Tibial artery (tissue), 4 donors: ENCODE data around the gene UGGT1.
"Not testable (repeated sequence)": the region's sequence is repeated elsewhere in the genome, so short reads cannot be mapped to it uniquely, and the experiment has no call there.

Experiments used
- DNase-seq, 2 donors: peaks; one replicate each; pipeline ENCODE4 v3.0.0-alpha.2; 2019
- H3K27ac ChIP-seq, 2 donors: fragments of 200-600 bp; sonication (generic) in 1 of 2; 1 replicate in 1 of 2; 2 replicates in 1 of 2; pipeline ENCODE4 v1.5.1; 2018 to 2019; ENCODE audit warnings: mild to moderate bottlenecking in 1 of 2
- H3K27me3 ChIP-seq, 2 donors: fragments of 200-600 bp; sonication (generic) in 1 of 2; one replicate each; pipeline versions ENCODE4 v1.5.1 to v1.6.0; 2016 to 2019
- H3K36me3 ChIP-seq, 3 donors: fragments of 200-600 bp; sonication (generic) in 2 of 3; one replicate each; pipeline ENCODE4 v1.5.1; 2016 to 2019; ENCODE audit warnings: mild to moderate bottlenecking in 2 of 3
- H3K4me1 ChIP-seq, 4 donors: fragments of 200-600 bp; sonication (generic) in 2 of 4; 1 replicate in 3 of 4; 2 replicates in 1 of 4; pipeline ENCODE4 v1.5.1; 2016 to 2019
- H3K4me3 ChIP-seq, 2 donors: fragments of 200-600 bp; sonication (generic) in 1 of 2; 1 replicate in 1 of 2; 2 replicates in 1 of 2; pipeline ENCODE4 v1.5.1; 2018 to 2019; ENCODE audit warnings: mild to moderate bottlenecking in 2 of 2
- H3K9me3 ChIP-seq, 3 donors: fragments of 200-600 bp; sonication (generic) in 1 of 3; one replicate each; pipeline ENCODE4 v1.5.1; 2016 to 2019
- CTCF ChIP-seq, 2 experiments: fragments of 200-600 bp in 1 of 2; fragments of 450-650 bp in 1 of 2; IDR thresholded peaks; one replicate each; pipeline ENCODE4 v1.5.1; 2017 to 2019; ENCODE audit warnings: antibody characterized with exemption in 2 of 2, mild to moderate bottlenecking in 1 of 2, moderate library complexity in 1 of 2
- intact Hi-C: fragments of 100-400 bp; cut with DNase I; formaldehyde crosslinking; loops from one replicate; pipeline ENCODE4 v1.15.0; 2023; ENCODE audit warnings: low total_unique reads

Gene UGGT1

GRCh38 chr2:128172191-128172590 lies 81.2 kb downstream of the UGGT1 start:
- peaks cover 72 to 95% (median 80%) of the 10 kb centered on the region in 3 donors for H3K36me3 ChIP-seq
- H3K27me3 ChIP-seq, result no peaks in the 10 kb centered on the region
- H3K4me1 ChIP-seq, result no peaks in the 10 kb centered on the region
- H3K27ac ChIP-seq, result no peak overlapping the region
- intact Hi-C loops, result no loop called here
- DNase-seq, result no peak
- no peaks in the 10 kb centered on the region for H3K9me3 ChIP-seq
- TF ChIP-seq CTCF (IDR thresholded peaks at IDR 0.05), result no peak
- no peak overlapping the region for H3K4me3 ChIP-seq

GRCh38 chr2:128174067-128174466 lies 83.1 kb downstream of the UGGT1 start:
- H3K27me3 ChIP-seq, DNase-seq, H3K4me3 ChIP-seq, H3K9me3 ChIP-seq, H3K27ac ChIP-seq, H3K4me1 ChIP-seq, intact Hi-C loops: not testable (repeated sequence)
- peaks cover 77 to 100% (median 81%) of the 10 kb centered on the region in 3 donors for H3K36me3 ChIP-seq

- no peak overlapping the region for H3K4me3 ChIP-seq
- intact Hi-C loops, result no loop called here
- H3K27me3 ChIP-seq, result no peaks in the 10 kb centered on the region
- DNase-seq, result no peak
- peaks cover 72 to 100% (median 89%) of the 10 kb centered on the region in 3 donors for H3K36me3 ChIP-seq
- H3K4me1 ChIP-seq, result no peaks in the 10 kb centered on the region
- H3K27ac ChIP-seq, result no peak overlapping the region
- no peaks in the 10 kb centered on the region for H3K9me3 ChIP-seq
- no peak for TF ChIP-seq CTCF (IDR thresholded peaks at IDR 0.05)
Measured at GRCh38 chr2:128177315-128177714, 86.3 kb downstream of the UGGT1 start.

GRCh38 chr2:128178149-128178649 lies 87.2 kb downstream of the UGGT1 start:
- Histone ChIP-seq H3K4me3 (no peak overlapping the region), H3K27me3 (no peaks in the 10 kb centered on the region), H3K27ac (no peak overlapping the region), H3K36me3 (peaks cover 72 to 97% (median 86%) of the 10 kb centered on the region in 3 donors), H3K9me3 (no peaks in the 10 kb centered on the region), H3K4me1 (no peaks in the 10 kb centered on the region)
- TF ChIP-seq CTCF (IDR thresholded peaks at IDR 0.05), result no peak
- no peak for DNase-seq
- intact Hi-C loops, result no loop called here

- Histone ChIP-seq H3K4me1 (no peaks in the 10 kb centered on the region), H3K4me3 (no peak overlapping the region), H3K36me3 (peaks cover 70 to 97% (median 82%) of the 10 kb centered on the region in 3 donors), H3K27me3 (no peaks in the 10 kb centered on the region), H3K9me3 (no peaks in the 10 kb centered on the region), H3K27ac (no peak overlapping the region)
- TF ChIP-seq CTCF (IDR thresholded peaks at IDR 0.05), result peak; percentile 42 to 49
- intact Hi-C loops, result no loop called here
- DNase-seq, result no peak
Measured at GRCh38 chr2:128178650-128179460, 87.9 kb downstream of the UGGT1 start.

GRCh38 chr2:128179461-128179755 lies 88.4 kb downstream of the UGGT1 start:
- DNase-seq, result no peak
- H3K36me3 ChIP-seq, result peaks cover 64 to 96% (median 80%) of the 10 kb centered on the region in 3 donors
- no peaks in the 10 kb centered on the region for H3K4me1 ChIP-seq
- no peaks in the 10 kb centered on the region for H3K27me3 ChIP-seq
- H3K4me3 ChIP-seq, result no peak overlapping the region
- H3K27ac ChIP-seq, result no peak overlapping the region
- H3K9me3 ChIP-seq, result no peaks in the 10 kb centered on the region
- no peak for TF ChIP-seq CTCF (IDR thresholded peaks at IDR 0.05)
- intact Hi-C loops, result no loop called here
